HG03097 (cell line): Measurements from ENCODE around the gene ALDH1L1.
"Not testable (repeated sequence)": the region's sequence is repeated elsewhere in the genome, so short reads cannot be mapped to it uniquely, and the experiment has no call there.

Source experiments
- ATAC-seq: cut with Tn5 transposase; IDR thresholded peaks from one replicate; pipeline ENCODE4 v1.9.1; 2021; ENCODE audit not compliant: unreplicated experiment, low FRiP score

ALDH1L1 gene

DNA sequence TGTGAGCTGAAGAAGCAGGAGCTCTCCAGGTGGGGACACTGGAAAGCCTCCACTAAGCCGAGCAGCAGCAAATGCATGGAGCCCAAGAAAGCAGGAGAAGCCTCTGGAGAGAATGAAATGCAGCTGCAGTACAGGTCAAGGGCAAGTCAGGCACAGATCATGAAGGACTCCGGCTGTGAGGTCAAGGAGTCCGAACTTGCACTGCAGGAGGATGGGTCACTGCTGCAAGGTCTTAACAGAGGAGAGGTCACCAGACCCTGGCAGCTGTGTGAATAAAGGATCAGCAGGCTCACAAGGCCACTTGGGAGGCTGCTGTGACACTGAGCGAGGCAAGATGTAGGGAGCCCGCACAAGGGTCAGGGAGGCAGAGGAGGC is 71.7 kb downstream of the ALDH1L1 start:
- ATAC-seq: no peak

DNA sequence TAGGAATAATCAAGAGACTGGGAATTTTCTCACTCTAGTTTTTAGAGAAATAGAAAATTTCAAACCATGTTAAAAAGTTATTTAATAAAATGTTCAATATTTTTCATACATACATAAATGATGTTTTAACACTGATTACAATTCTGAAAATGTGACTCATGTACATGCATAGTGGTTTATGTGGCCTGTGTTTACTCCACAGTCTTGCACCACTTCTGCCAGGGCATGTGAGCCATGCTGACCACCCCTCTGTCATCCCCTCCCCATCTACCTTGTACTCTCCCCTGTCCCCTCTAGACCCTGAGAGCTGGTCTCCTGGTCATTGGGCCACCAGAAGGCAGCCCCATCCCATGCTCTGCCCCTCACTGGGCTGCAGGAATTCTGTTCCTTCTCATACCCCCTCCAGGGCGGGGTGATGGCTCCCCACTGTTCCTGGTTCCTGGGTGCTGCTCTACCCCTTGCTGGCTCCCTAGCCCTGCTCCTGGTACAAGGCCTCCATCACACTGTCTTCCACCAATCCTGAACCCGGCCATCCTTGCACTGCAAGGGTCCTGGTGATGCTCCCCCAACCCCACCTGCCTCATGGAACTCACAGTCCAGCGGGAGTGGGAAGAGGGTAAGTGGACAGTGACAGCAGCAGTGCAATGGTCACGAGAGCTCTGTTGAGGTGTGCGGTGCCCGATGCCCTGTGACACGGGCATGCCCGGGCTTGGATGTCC is 72.3 kb downstream of the ALDH1L1 start:
- ATAC-seq: no peak

DNA sequence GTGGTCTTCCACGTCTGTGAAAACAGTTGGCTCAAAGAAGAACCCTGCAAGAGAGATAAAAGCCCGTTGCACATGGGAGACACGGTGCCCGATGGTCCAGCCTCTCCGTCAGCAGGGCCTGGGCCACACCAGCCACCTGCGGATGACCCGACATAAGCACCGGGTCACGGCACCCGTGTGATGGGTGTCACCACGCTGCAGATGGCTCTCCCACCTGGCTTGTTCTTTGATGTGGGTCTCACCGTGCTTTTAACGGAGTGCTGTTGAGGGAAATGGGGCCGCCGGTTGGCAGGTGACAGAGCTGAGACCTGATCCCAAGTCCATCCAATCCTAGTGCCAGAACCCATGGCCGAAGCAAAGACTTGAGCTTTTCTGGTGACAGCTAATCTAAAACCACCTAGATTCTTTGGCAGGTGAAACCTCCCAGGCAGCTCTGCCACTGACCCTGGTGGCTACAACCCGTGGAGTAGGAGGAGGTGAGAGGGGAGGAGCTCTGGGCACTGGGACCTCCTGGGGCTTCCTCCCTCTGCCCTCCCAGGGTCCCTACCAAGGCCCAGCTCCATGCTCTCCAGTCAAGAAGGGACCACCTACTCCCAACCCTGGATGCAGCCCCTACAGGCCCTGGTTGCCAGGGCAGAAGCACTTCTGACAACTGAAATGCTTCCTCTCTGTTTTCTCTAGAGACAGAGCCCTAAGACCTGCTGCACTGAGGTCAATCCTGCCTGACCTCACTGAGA is 73.0 kb downstream of the ALDH1L1 start:
- no peak for ATAC-seq

DNA sequence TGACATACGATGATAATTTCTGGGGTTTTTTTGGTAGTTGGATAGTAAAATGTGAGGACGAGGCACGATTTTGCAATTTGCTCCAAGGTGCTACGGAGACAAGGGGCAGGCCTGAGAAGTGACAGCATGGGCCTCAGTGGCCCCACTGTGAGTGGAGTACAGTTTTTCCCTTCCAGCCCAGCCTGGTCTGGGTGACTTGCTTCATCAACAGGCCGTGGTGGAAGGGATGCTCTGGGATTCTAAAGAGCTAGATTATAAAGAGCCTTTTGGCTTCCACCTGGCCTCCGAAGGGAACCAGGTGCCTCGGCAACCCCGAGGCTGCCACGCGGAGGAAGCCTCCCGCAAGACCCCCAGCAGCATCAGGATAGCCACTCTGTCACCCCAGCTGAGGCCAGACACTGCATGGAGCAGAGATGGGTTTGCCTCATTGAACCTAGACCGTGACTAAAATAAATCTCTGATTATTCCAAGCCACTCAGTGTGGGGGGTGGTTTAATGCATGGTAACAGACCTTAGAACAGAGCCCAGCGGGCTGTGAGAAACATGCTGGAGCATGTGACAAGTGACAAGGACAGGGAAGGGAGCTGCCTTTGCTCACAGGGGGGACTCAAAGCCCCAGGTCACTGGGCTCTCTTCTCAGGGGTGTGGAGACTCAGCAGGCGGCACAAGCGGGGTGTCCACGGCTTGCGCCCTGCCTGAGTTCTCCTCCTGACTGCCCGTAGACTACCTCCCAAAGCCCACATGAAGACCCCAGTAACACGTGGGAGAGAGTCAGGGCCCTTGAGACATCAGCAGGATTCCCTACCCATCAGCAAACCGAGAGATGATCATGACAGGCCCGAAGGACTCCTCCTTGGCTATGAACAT is 73.8 kb downstream of the ALDH1L1 start:
- no peak for ATAC-seq

DNA sequence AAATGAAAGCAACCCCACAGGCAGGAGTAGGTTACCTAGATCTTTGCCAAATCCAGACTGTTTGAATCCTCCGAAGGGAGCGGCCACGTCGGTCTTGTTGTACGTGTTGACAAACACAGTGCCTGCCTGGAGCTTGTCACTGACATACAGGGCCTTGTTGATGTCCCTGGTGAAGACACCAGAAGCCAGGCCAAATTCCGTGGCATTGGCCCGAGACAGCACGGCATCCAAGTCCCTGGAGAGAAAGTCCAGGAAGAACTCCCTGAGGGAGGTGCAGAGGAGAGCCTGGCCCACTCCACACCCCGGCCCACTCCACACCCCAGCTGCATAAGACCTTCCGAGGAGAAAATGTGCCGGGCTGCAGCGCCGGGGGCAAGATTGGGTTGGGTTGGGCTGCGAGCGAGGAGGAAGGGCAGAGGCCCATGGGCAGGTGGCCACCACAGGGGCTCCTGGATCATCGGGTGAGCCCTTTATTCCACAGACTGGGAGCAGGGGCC is 74.6 kb downstream of the ALDH1L1 start:
- no peak for ATAC-seq

DNA sequence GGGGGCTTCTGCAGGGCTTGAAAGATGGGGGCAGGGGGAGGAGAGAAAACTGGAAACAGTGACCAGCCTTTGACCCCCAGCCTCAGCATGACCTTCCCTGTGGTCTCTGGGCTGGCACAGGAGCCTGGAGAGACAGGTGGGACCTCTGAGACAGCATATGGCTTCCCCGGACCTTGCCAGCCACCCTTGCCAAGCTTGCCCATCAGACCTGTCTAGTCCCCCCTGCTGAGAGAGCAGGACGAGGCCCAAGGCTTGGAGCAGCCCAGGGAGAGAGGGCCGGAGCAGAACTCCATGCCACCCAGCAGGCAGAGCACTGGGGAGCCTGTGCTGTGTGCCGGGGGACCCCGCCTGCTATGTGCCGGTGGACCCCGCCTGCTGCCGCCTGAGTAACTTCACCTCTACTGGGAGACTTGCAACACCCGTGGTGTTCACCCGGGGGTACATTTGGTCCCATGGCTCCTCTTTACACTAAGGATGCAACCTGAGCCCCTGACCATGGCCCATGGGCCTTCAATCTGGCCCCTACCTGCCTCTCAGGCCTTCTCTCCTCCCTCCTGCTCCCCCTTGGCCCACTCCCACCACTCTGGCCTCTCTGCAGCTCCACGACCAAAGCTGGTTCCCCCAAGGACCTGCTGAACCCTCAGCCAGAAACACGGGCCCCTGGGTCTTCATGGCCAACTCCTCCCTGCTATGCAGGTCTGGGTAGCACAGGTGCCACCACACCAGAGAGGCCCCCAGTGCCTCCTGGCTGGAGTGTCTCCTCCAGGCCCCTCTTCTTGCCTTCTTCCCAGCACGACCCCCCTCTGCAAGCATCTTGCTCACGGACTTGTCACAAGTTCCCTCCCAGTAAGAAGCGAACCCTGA is 75.4 kb downstream of the ALDH1L1 start:
- no peak for ATAC-seq

DNA sequence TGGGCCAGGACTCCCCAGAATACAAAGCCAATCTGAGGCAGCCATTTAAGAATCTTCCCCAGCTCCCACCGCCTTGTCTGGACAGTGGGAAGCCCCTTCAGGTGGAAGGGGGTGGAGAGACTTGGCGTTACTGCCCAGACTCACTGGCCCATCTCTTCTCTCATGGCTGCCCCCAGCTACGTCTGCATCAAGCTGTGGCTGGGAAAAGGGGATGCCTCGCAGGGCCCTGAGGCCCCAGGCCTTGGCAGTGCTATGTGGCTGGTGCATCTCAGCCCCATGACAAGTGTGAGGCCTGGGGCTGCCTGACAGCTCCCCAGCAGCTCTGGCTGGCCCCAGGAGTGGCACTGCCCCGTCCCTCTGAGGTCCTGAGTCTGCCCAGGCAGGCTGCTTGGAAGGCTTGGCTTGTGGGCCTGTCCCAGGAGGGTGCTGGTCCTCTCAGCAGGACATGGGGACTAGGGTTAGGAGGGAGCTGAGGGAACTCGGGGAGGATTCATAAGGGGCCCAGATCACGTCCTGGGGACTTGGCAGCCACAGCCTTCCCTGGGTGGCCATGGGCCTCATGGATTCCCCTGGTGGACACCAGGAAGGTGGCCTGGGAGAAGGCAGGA is 76.3 kb downstream of the ALDH1L1 start:
- no peak for ATAC-seq

DNA sequence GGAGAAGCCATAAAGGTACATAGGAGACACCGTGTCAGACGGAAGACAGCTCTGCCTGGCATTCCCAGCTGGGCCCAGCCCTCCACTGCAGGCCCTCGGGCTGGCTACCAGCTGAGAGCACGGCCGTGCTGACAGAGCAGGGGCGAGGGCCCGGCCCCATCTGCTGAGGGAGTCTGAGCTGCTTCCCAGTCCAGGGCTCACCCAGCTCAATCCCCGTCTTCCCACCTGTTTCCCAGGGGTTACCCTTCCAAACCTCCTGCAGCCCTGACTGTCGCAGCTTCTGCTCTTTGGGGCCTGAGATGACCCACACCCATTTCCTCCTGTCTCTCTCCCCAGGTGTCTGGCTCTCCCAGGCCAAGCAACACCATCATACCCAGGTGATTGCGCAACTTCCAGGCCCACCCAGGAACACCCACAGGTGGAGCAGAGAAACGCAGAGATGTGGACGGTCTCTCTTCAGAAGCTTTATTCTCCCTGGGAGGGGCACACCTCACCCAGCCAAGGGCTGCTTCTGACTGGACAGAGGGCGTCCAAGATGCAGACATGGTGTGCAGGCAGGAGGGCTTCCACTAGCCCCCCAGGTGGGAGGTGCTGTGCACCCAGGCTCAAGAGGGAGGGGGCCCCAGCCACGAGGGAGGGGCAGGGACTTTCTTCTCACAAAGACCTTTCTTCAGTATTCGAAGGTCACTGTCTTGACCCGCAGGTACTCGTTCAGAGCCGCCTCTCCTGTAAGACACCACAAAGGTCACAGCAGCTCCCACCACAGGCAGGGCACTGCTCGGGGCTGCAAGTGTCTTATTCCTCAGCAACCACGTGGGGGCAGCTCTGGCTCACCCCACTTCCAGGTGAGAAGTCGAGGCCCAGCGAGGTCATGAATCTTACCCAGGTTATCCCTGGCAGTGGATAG is 77.0 kb downstream of the ALDH1L1 start:
- no peak for ATAC-seq

DNA sequence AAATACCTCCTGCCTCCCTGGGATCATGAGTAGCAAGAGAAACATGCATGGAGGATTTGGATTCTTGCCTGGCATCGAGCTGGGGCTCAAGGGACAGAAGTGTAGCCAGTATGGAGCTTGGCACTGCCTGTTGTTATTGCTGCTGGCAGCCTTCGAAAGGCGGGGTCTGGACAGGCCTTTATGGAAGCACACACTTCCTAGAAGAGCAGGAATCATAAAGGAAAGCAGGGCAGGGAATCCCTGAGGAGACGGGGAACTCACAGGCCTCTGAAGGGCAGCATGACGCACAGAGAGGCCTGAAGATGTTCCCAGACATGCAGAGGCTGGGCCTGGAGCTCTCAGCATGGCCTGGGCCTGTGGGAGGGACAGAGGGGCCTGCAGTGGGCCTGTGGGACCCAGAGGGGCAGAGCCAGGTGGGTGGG is 77.8 kb downstream of the ALDH1L1 start:
- no peak for ATAC-seq

DNA sequence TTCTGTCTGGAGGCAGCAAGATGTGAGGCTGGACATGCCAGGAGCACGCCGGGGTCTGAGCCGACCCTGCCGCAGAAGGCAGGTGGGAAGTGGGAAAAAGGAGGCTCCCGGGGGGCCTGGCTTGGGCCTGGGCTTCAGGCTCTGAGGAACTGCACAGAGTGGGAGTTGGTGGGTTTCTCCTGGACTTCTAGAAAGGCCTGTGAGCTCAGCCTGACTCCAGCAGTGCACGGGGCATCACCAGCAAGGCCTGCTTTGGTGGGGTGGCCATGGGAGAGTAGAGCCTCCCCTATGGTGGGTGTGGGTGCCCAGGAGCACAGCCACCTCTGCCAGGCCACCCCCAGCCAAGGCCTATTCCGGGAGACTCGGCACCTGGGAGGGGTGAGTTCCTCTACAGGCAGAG is 78.4 kb downstream of the ALDH1L1 start:
- ATAC-seq: no peak

DNA sequence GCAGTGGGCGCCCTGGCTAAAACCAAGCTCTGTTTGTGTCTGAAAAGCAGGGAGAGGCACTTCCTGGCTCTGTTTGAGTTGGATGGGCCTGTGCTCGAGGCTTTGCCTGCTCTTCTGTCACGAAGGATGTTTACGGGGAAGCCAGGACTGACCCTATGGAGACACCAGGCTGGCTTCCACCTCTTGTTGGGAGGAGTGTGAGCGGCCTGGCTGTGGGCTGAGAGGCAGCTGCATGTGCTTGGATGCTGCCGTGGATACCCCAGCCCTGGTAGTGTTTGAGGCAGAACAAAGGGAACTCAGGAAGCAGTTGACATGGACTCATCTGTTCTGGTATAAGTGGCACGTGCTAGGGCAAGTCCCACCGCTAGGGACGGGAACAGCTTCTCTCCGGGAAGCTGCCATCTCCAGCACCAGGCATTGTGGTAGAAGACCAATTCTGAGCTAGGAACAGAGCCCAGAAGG is 78.8 kb downstream of the ALDH1L1 start:
- ATAC-seq: no peak

DNA sequence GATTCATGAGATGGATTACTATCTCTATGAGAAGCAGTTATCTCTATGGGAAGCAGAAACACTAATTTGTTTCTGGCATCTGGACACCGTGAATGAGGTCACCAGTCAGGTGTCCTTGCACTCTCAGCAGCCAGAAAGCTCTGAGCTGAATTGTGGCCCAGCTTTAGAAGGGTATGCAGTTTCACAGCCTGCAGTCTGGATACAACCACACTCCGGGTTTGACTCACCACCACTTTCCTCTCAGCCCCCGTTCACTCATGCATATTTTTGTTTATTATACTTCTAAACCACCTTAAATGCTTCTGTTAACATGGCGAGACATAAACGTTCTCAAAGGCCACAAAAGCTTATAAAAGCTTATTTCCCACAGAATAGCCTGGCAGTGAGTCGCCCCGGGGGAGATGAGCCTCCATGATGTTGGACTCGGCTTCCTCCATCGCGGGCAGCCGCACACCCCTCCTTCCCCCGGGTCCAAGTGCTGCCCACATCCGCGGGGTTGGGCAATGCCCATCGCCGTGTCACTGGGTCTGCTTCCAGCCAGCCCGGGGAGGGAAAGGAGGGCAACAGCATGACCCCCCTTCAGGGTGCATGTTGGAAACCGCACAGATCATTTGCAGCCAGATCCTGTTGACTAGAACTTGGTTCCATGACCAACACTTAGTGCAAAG is 79.6 kb downstream of the ALDH1L1 start:
- no peak for ATAC-seq

DNA sequence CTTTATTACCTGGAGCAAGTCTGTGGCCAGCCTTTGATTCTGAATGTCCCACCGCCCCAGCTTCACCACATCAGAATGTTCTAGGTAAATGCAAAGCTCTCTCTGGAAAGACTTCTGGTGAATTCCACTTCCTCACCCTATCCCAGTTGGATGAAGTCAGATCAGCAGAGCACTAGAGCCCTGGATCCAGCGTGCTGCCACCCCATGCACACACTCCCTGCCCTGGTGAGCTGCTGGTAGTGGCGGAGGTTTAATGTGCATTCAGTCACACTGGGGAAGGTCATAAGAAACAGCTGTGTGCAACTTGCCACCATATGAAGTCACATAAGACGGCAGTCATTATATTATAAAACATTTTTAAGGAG is 80.1 kb downstream of the ALDH1L1 start:
- ATAC-seq: no peak

DNA sequence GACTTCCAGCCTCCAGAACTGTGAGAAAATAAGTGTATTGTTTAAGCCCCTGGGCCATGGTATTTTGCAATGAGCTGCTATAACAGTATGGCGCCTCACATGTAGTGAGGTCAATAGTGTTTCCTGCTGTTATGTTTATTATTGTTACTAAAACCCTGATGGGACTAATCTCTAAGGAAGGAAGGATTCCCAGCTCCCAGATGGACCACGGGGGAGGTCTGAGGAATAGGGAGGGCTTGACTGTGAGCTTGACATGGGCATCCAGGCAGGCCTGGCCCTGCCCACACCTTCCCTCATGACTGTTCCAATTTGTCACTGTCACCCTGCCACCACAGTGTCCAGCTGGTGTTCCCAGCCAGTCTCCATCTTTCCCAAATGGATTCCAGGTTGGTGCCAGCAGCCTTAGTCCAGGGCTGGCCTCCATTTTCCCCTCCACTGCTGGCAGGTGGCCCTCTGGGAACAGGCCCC is 82.0 kb downstream of the ALDH1L1 start:
- no peak for ATAC-seq

DNA sequence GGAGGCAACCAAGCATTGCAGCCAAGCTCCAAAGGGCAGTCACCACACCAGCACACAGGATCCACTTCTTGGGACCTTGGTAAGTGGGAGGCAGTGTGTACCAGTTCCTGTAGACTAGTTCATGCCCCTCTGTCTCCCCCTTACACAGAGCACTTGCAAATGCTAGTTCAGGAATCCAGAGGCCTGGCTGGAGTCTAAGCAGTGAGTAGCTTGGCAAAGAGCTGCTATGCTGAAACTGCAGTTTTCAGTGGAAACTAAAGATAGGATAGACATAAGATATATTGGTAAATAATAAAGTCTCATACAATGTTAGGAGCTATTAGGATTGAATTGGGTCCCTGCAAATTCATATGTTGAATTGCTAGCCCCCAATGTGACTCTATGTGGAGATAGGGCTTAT is 82.6 kb downstream of the ALDH1L1 start:
- ATAC-seq: no peak

DNA sequence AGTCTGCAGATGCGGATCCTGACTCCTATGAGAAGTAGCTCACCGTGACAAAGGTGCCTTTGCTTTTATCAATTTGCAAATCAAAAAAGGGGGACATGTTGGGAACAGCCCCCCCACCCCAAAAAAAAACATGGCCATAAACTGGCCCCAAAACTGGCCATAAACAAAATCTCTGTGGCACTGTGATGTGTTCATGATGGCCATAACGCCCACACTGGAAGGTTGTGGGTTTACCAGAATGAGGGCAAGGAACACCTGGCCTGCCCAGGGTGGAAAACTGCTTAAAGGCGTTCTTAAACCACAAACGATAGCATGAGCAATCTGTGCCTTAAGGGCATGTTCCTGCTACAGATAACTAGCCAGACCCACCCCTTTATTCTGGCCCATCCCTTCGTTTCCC is 84.1 kb downstream of the ALDH1L1 start:
- ATAC-seq: not testable (repeated sequence)

DNA sequence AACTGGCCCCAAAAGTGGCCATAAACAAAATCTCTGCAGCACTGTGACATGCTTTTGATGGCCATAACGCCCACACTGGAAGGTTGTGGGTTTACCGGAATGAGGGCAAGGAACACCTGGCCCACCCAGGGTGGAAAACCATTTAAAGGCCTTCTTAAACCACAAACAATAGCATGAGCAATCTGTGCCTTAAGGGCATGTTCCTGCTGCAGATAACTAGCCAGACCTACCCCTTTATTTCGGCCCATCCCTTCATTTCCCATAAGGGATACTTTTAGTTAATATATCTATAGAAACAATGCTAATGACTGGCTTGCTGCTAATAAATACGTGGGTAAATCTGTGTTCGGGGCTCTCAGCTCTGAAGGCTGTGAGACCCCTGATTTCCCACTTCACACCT is 88.3 kb downstream of the ALDH1L1 start:
- not testable (repeated sequence) for ATAC-seq

DNA sequence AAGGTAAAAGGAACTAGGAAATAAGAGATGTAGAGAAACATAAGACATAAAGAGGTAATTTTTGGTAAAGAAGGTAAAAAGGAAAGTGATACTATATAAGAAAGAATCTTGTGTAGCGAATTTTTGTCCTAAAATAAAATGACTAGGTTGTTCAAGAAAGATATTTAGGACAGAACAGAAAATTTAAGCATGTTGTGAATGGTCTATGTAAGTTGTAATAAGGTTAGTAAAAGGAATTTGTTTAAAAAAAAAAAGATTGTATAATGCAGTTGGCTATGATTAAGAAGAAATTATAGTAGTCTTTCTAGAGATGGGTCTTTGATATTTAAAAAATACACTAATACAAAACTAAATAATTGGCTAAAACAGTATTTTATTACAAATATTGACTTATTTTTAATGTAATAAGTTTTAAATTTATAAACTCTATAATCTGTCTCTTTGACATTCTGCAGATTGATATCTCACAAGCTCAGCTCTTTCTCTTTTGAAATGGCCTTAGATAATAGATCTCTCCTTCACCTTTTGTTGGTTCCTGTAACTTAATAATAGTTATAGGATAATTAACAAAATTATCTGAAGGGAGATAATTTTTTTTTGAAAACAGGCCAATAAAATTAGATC is 92.7 kb downstream of the ALDH1L1 start:
- ATAC-seq: no peak
